Peyer's patch (tissue), 4 donors: ENCODE results near the gene TNP2.

ENCODE experiments used
- CTCF ChIP-seq, 6 experiments: fragments of 450-650 bp in 4 of 6; fragments of 200-600 bp in 2 of 6; sonication (generic) in 1 of 6; IDR thresholded peaks; one replicate each; pipeline ENCODE4 v1.5.1; 2017 to 2019; ENCODE audit warnings: antibody characterized with exemption in 6 of 6, mild to moderate bottlenecking in 3 of 6, moderate library complexity in 1 of 6
- POLR2A ChIP-seq, 2 donors: fragments of 450-650 bp; IDR thresholded peaks; one replicate each; pipeline ENCODE4 v1.5.1; 2017; ENCODE audit warnings: antibody characterized with exemption in 2 of 2, mild to moderate bottlenecking in 2 of 2, moderate library complexity in 2 of 2

GRCh38 chr16:11253995-11254912 lies 14.9 kb downstream of the TNP2 start:
- TF ChIP-seq CTCF (IDR thresholded peaks at IDR 0.05): no peak
- no peak for TF ChIP-seq POLR2A (IDR thresholded peaks at IDR 0.05)
